GM12878 (cell line): ENCODE measurements around the gene RAP2B. TPM values are rescaled to one million over a fixed set of nuclear protein-coding genes. Genes with fewer than 3 reads are reported as not detected.

Source experiments
- ATAC-seq: fragments of 200-7000 bp; cut with Tn5 transposase; 3 replicates; pipeline ENCODE4 v1.9.1; 2020; ENCODE audit warnings: mild to moderate bottlenecking, moderate library complexity
- BruUV-seq: library from RNA; stranded (reverse); fragments of 400-500 nt; replicated peaks from 2 replicates; lab custom pipeline; 2021; lab: Mats Ljungman, UMichigan
- CTCF ChIA-PET: fragments of 300-600 bp; sonication (Branson Sonifier 250); formaldehyde crosslinking; extraction: SDS; loops from one replicate; lab custom pipeline; 2021; ENCODE audit warnings: inconsistent platforms; lab: Yijun Ruan, JAX
- POLR2A ChIA-PET: fragments of 350-600 bp; formaldehyde crosslinking; extraction: SDS; loops from one replicate; lab custom pipeline; 2021; ENCODE audit warnings: inconsistent platforms; lab: Charles Lee
- RAD21 ChIA-PET: fragments of 300-600 bp; sonication (Branson Sonifier 250); formaldehyde crosslinking; loops from one replicate; lab custom pipeline; 2023; ENCODE audit warnings: antibody characterized with exemption; ENCODE audit not compliant: unreplicated experiment; lab: Charles Lee
- SMC1A ChIA-PET: fragments of 300-600 bp; sonication (Branson Sonifier 250); formaldehyde crosslinking; loops from one replicate; lab custom pipeline; 2023; ENCODE audit not compliant: unreplicated experiment, uncharacterized antibody; lab: Charles Lee
- DNase-seq: peaks from one replicate; pipeline ENCODE4 v3.0.0-alpha.2; 2011; ENCODE audit warnings: low read depth, low spot score
- FAIRE-seq: peaks from 3 replicates; lab custom pipeline; 2011; peaks lifted over from hg19 to GRCh38; lab: Jason Lieb, UNC
- H2AFZ ChIP-seq: 2 replicates; pipeline ENCODE4 v1.6.0; 2011; ENCODE audit warnings: low read depth, low read length, control low read depth; ENCODE audit not compliant: control insufficient read depth
- H3K27ac ChIP-seq: 2 replicates; pipeline ENCODE4 v1.5.1; 2011; ENCODE audit warnings: control low read depth; ENCODE audit not compliant: control insufficient read depth, insufficient read depth
- H3K27me3 ChIP-seq, 2 experiments: replicated peaks in 1 of 2; 2 replicates each; pipeline versions ENCODE4 v1.6.0 to v1.6.1; 2011; ENCODE audit warnings: low read length in 1 of 2; ENCODE audit not compliant: control insufficient read depth in 2 of 2, insufficient read depth in 2 of 2
- H3K36me3 ChIP-seq, 2 experiments: 2 replicates each; pipeline ENCODE4 v1.5.1; 2011; ENCODE audit warnings: low read length in 1 of 2; ENCODE audit not compliant: control insufficient read depth in 2 of 2, insufficient read depth in 2 of 2
- H3K4me1 ChIP-seq: 2 replicates; pipeline ENCODE4 v1.6.1; 2011; ENCODE audit warnings: mild to moderate bottlenecking, low read length, moderate library complexity, mixed read lengths; ENCODE audit not compliant: control insufficient read depth, insufficient read depth
- H3K4me2 ChIP-seq: 2 replicates; pipeline ENCODE4 v1.6.0; 2011; ENCODE audit warnings: control low read depth; ENCODE audit not compliant: control insufficient read depth, insufficient read depth
- H3K4me3 ChIP-seq: fragments of 200-600 bp; sonication (generic); 2 replicates; pipeline ENCODE4 v1.5.1; 2016
- H3K79me2 ChIP-seq: 2 replicates; pipeline ENCODE4 v1.6.0; 2011; ENCODE audit warnings: low read length; ENCODE audit not compliant: control insufficient read depth, insufficient read depth
- H3K9ac ChIP-seq: 2 replicates; pipeline ENCODE4 v1.8.0; 2011; ENCODE audit warnings: low read length, control low read depth, mixed read lengths; ENCODE audit not compliant: control insufficient read depth, insufficient read depth
- H3K9me3 ChIP-seq: replicated peaks from 3 replicates; pipeline ENCODE4 v1.5.1; 2011; ENCODE audit warnings: mild to moderate bottlenecking, low read length; ENCODE audit not compliant: control insufficient read depth, insufficient read depth
- H4K20me1 ChIP-seq: 2 replicates; pipeline ENCODE4 v1.6.0; 2011; ENCODE audit not compliant: control insufficient read depth, insufficient read depth
- BACH1 ChIP-seq: fragments of 450-650 bp; IDR thresholded peaks from 2 replicates; pipeline ENCODE4 v1.6.1; 2017; ENCODE audit warnings: mild to moderate bottlenecking, borderline replicate concordance
- BRCA1 ChIP-seq: IDR thresholded peaks from 2 replicates; pipeline ENCODE4 v1.6.1; 2011; ENCODE audit warnings: low read depth, low read length, improper control_type of control experiment
- HDAC6 ChIP-seq: fragments of 200-600 bp; sonication (generic); IDR thresholded peaks from one replicate; pipeline ENCODE4 v1.8.0; 2017; ENCODE audit warnings: antibody characterized with exemption; ENCODE audit not compliant: unreplicated experiment
- IKZF2 ChIP-seq, 2 experiments: fragments of 450-650 bp; IDR thresholded peaks; 2 replicates each; pipeline ENCODE4 v1.6.1; 2017; ENCODE audit warnings: mild to moderate bottlenecking in 2 of 2, moderate library complexity in 2 of 2
- RB1 ChIP-seq: fragments of 450-650 bp; formaldehyde crosslinking; IDR thresholded peaks from 2 replicates; pipeline ENCODE4 v1.6.1; 2017; ENCODE audit warnings: mild to moderate bottlenecking, borderline replicate concordance
- SPI1 ChIP-seq: IDR thresholded peaks from 2 replicates; pipeline ENCODE4 v1.6.1; 2011; ENCODE audit warnings: low read depth, mild to moderate bottlenecking, low read length, moderate library complexity, borderline replicate concordance; ENCODE audit not compliant: insufficient read depth
- STAT3 ChIP-seq: IDR thresholded peaks from 2 replicates; pipeline ENCODE4 v1.6.1; 2011; ENCODE audit warnings: low read depth, low read length, improper control_type of control experiment
- ZBTB33 ChIP-seq: fragments of 450-650 bp; IDR thresholded peaks from 2 replicates; pipeline ENCODE4 v1.6.1; 2017; ENCODE audit warnings: mild to moderate bottlenecking
- ZNF24 ChIP-seq: fragments of 450-650 bp; IDR thresholded peaks from 2 replicates; pipeline ENCODE4 v1.6.1; 2017; ENCODE audit warnings: antibody characterized with exemption, mild to moderate bottlenecking
- WGBS: methylation state at CpG from one replicate; pipeline ENCODE4 v1.1.6; 2016; ENCODE audit warnings: low lambda C conversion rate; ENCODE audit not compliant: insufficient replicate concordance, insufficient coverage; ENCODE audit errors: missing lambda C conversion rate; 5-methylcytosine and 5-hydroxymethylcytosine counted together
- in situ Hi-C: fragments of 300-500 bp; cut with MboI; formaldehyde crosslinking; loops from 9 replicates; pipeline ENCODE4 v1.14.3; 2018; ENCODE audit warnings: mixed read lengths
- intact Hi-C: fragments of 100-400 bp; cut with micrococcal nuclease; formaldehyde crosslinking; loops from one replicate; pipeline ENCODE4 v1.14.2; 2022; ENCODE audit not compliant: unreplicated experiment
- polyA plus RNA-seq, 11 experiments: library from polyadenylated mRNA; depleted of rRNA in 4 of 11; unstranded in 6 of 11; stranded (reverse) in 5 of 11; fragments of >200 nt; fragmentation: Nextera tagmentation in 4 of 11; fragmentation: Illumina TruSeq in 1 of 11; extraction: Ambion mirVana in 4 of 11; extraction: Trizol in 1 of 11; gene quantifications; 1 replicate in 1 of 11; 2 replicates in 10 of 11; pipeline versions ENCODE4 v1.2.1 to v1.2.3, GENCODE V29; 2011 to 2016; ENCODE audit warnings: inconsistent platforms in 2 of 11, missing spikeins in 2 of 11, low read depth in 1 of 11
- total RNA-seq, 4 experiments: library from RNA; depleted of rRNA in 3 of 4; stranded (reverse); fragments of >200 nt in 3 of 4; fragmentation: Illumina TruSeq in 1 of 4; extraction: Trizol in 1 of 4; gene quantifications; 2 replicates each; pipeline versions ENCODE4 v1.2.1 to v1.2.3, GENCODE V29; 2013 to 2021

The RAP2B gene
- total and polyA plus RNA-seq, 10 of the 15 experiments (the other 5 are each of a cell fraction or from before 2014, with no cell fraction given) = 5.9 to 21.3 (median 12.0) TPM

- Histone ChIP-seq H3K27ac (peak overlapping the region; percentile 55), H3K36me3 (no peaks in the 10 kb centered on the region), H3K4me1 (peaks cover 28% of the 10 kb centered on the region), H3K79me2 (no peaks in the 10 kb centered on the region), H3K4me2 (peak overlapping the region; percentile 38; the same call in 1 of the 2 replicates), H3K9me3 (no peaks in the 10 kb centered on the region), H4K20me1 (no peaks in the 10 kb centered on the region), H3K9ac (no peak overlapping the region), H2AFZ (no peak overlapping the region), H3K4me3 (no peak overlapping the region), H3K27me3 (no peaks in the 10 kb centered on the region)
- SMC1A ChIA-PET = no interaction called here
- CTCF ChIA-PET = no interaction called here
- 21% methylated on average over 1 of the region's 2 CpGs for WGBS
- POLR2A ChIA-PET = no interaction called here
- BruUV-seq = no TSS peak
- ATAC-seq = peak; percentile 48
- RAD21 ChIA-PET = no interaction called here
- no peak for DNase-seq
- intact Hi-C loops (loop anchor here (2.0 kb wide), 1 partner anchor 23 kb away; no protein-coding TSS in a partner anchor), in situ Hi-C loops (no loop called here)
- no peak for FAIRE-seq
- TF ChIP-seq HDAC6 (no peak), ZBTB33 (no peak), BRCA1 (no peak), STAT3 (no peak), RB1 (no peak), IKZF2 (IDR thresholded peaks at IDR 0.05) (peak in 1 of 2 experiments; percentile 24; a peak in 1 of 4 replicates), ZNF24 (no peak), SPI1 (peak; percentile 70; the same call in 1 of the 2 replicates), BACH1 (no peak)
Measured at GRCh38 chr3:153137626-153138025, 24.4 kb upstream of the RAP2B start.
